Thoracic aorta (tissue), 2 donors: ENCODE measurements around the gene PKP4. TPM values are rescaled to one million over a fixed set of nuclear protein-coding genes. Genes with fewer than 3 reads are reported as not detected.

ENCODE experiments used
- ATAC-seq: fragments of 150-250 bp; one replicate; pipeline ENCODE4 v1.8.0; 2017; ENCODE audit warnings: low read depth; ENCODE audit not compliant: insufficient number of reproducible peaks, low FRiP score
- DNase-seq: peaks from one replicate; pipeline ENCODE4 v3.0.0-alpha.2; 2020; ENCODE audit warnings: low spot score
- H3K27ac ChIP-seq, 2 donors: fragments of 200-600 bp; sonication (generic); 1 replicate in 1 of 2; 2 replicates in 1 of 2; pipeline ENCODE4 v1.5.1; 2016; ENCODE audit warnings: mild to moderate bottlenecking in 2 of 2, moderate library complexity in 2 of 2
- H3K27me3 ChIP-seq: fragments of 200-600 bp; sonication (generic); replicated peaks from 2 replicates; pipeline ENCODE4 v1.6.0; 2016; ENCODE audit warnings: mild to moderate bottlenecking; ENCODE audit not compliant: insufficient read depth
- H3K36me3 ChIP-seq: fragments of 200-600 bp; sonication (generic); one replicate; pipeline ENCODE4 v1.5.1; 2016
- H3K4me1 ChIP-seq, 2 donors: fragments of 200-600 bp; sonication (generic); 1 replicate in 1 of 2; 2 replicates in 1 of 2; pipeline versions ENCODE4 v1.5.1 to v1.6.0; 2016; ENCODE audit warnings: low read depth in 2 of 2, mild to moderate bottlenecking in 1 of 2; ENCODE audit not compliant: control insufficient read depth in 1 of 2
- H3K4me3 ChIP-seq: fragments of 200-600 bp; sonication (generic); 2 replicates; pipeline ENCODE4 v1.5.1; 2016; ENCODE audit warnings: mild to moderate bottlenecking
- H3K9me3 ChIP-seq: fragments of 200-600 bp; sonication (generic); 2 replicates; pipeline ENCODE4 v1.5.1; 2016
- total RNA-seq, 2 donors: library from RNA; depleted of rRNA; stranded (reverse); fragments of >200 nt; gene quantifications; one replicate each; pipeline versions ENCODE4 v1.1.0 to v1.2.3, GENCODE V29; 2016
- TF ChIP-seq, protein P1 (sequence below): fragments of 200-600 bp; sonication (generic); IDR thresholded peaks from one replicate; pipeline ENCODE4 v1.5.1; 2019; ENCODE audit warnings: antibody characterized with exemption

Gene PKP4
- total RNA-seq, 2 donors from 2014 or later = 28.0 to 49.1 TPM

DNA sequence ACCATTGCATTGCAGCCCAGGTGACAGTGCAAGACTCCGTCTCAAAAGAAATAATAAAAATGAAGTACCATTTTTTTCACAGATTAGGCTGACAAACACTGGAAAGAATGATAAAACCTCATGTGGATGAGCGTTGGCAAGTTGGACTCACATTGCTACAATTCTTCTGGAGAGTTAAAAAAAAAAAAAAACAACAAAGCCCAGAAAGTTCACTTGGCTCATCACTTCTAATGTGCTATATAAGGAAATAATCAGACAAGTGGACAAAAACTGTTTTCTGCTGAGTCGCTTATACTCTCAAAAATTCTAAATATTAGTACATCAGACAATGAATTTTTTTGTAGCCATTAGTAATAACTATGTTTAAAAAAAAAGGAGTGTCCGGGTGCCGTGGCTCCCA is 38.4 kb downstream of the PKP4 start:
- Histone ChIP-seq H3K27me3 (no peaks in the 10 kb centered on the region), H3K4me1 (peaks cover under 1 to 10% of the 10 kb centered on the region in 2 donors), H3K36me3 (no peaks in the 10 kb centered on the region), H3K9me3 (no peaks in the 10 kb centered on the region), H3K27ac (no peak overlapping the region), H3K4me3 (no peak overlapping the region)
- DNase-seq (no peak), ATAC-seq (no peak)
- TF ChIP-seq, protein P1, sequence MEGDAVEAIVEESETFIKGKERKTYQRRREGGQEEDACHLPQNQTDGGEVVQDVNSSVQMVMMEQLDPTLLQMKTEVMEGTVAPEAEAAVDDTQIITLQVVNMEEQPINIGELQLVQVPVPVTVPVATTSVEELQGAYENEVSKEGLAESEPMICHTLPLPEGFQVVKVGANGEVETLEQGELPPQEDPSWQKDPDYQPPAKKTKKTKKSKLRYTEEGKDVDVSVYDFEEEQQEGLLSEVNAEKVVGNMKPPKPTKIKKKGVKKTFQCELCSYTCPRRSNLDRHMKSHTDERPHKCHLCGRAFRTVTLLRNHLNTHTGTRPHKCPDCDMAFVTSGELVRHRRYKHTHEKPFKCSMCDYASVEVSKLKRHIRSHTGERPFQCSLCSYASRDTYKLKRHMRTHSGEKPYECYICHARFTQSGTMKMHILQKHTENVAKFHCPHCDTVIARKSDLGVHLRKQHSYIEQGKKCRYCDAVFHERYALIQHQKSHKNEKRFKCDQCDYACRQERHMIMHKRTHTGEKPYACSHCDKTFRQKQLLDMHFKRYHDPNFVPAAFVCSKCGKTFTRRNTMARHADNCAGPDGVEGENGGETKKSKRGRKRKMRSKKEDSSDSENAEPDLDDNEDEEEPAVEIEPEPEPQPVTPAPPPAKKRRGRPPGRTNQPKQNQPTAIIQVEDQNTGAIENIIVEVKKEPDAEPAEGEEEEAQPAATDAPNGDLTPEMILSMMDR = no peak

- peaks cover 10 to 15% of the 10 kb centered on the region in 2 donors for H3K4me1 ChIP-seq
- no peak overlapping the region for H3K27ac ChIP-seq
- no peaks in the 10 kb centered on the region for H3K27me3 ChIP-seq
- H3K36me3 ChIP-seq = no peaks in the 10 kb centered on the region
- H3K9me3 ChIP-seq = no peaks in the 10 kb centered on the region
- H3K4me3 ChIP-seq = no peak overlapping the region
- ATAC-seq (no peak), DNase-seq (no peak)
- TF ChIP-seq, protein P1 = no peak
Measured at GRCh38 chr2:158496986-158497385, 40.2 kb downstream of the PKP4 start.

- Histone ChIP-seq H3K4me3 (no peak overlapping the region), H3K27me3 (no peaks in the 10 kb centered on the region), H3K4me1 (peaks cover 10 to 15% of the 10 kb centered on the region in 2 donors), H3K9me3 (no peaks in the 10 kb centered on the region), H3K27ac (no peak overlapping the region), H3K36me3 (no peaks in the 10 kb centered on the region)
- no peak for DNase-seq
- TF ChIP-seq, protein P1 = no peak
- ATAC-seq = no peak
Measured at GRCh38 chr2:158497486-158497885, 40.7 kb downstream of the PKP4 start.

DNA sequence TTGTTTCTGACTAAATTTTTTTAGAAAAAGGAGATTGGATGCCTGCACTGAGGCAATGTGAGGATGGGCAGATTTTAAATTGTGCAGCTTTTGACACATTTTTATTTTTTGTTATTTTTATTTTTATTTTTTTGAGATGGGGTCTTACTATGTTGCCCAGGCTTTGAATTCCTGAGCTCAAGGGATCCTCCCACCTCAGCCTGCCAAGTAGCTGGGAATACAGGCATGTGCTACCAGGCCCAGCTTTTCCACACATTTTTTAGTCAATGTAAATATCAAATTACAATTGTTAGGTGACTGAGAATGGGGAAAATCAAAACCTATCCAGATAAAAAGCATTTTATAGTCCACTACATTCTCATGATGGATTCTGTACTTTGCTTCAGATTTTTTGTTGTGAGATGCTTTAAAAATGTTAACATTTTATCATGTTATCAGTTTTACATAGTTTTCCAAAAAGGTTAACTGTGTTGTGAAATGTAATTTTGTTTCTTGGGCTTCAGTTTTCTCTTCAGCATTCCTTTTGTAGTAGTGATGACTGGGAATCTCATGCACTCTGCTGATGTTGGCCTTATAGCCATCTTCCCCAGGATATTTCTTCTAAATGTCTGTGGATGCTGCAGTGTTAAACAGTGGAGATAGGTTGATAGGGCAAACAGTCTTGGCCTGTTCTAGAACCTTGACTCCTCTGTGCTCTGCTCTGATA is 41.4 kb downstream of the PKP4 start:
- no peaks in the 10 kb centered on the region for H3K9me3 ChIP-seq
- ATAC-seq = no peak
- H3K27ac ChIP-seq = no peak overlapping the region
- TF ChIP-seq, protein P1 = no peak
- H3K27me3 ChIP-seq = no peaks in the 10 kb centered on the region
- peaks cover 10 to 15% of the 10 kb centered on the region in 2 donors for H3K4me1 ChIP-seq
- H3K36me3 ChIP-seq = no peaks in the 10 kb centered on the region
- no peak for DNase-seq
- no peak overlapping the region for H3K4me3 ChIP-seq

DNA sequence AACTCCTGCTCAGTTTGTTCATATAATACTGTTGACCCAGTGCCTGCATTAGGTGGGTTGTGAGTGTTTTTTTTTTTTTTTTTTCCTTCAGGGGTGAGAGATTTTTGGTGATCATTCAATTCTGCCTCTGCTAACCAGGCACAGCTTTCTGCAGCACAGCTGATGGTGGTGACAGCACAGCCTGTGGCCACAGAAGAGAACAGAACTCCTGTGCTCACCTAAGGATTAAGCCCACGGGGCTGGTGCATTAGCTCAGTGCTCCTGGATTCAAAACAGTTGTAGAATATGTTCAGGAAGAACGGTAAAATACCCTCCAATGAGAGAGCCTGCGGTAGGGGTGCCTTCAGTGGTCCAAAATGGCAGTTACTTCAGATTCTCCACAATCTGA is 42.0 kb downstream of the PKP4 start:
- Histone ChIP-seq H3K27ac (no peak overlapping the region), H3K27me3 (no peaks in the 10 kb centered on the region), H3K9me3 (no peaks in the 10 kb centered on the region), H3K4me3 (no peak overlapping the region), H3K4me1 (peaks cover 5 to 15% of the 10 kb centered on the region in 2 donors), H3K36me3 (no peaks in the 10 kb centered on the region)
- no peak for DNase-seq
- no peak for ATAC-seq
- TF ChIP-seq, protein P1 = no peak
